Measurements from ENCODE around the gene CSNK2A3.

DNA sequence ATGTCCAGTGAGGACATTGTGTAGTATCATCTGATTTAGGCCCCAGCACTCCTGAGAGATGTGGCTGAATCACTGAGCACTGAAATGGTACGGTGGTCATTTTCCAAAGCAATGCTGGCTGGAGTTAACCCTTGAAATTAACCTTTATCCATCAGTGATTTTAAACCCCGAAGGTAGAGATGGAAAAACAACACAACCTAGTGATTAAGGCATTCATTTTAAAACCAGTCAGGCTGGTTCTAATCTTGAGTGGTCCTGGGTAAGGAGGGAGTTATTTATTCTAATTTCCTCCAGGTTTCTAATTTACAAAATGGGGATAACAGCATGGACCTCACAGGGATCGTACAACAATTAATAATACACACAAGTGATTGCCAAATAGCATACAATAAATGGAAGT is 6.6 kb upstream of the CSNK2A3 start:
- no peak for TF ChIP-seq CTCF (optimal IDR thresholded peaks at IDR 0.05 in 1 of 3, IDR thresholded peaks at IDR 0.05 in 1 of 3, conservative IDR thresholded peaks at IDR 0.05 in 1 of 3; ENCODE audit: extremely low read depth in 1 of 3, insufficient read depth in 2 of 3, low read length in 3 of 3)
- TF ChIP-seq EZH2 (IDR thresholded peaks at IDR 0.05; ENCODE audit: low read length) = no peak

All from keratinocyte (primary cell).